Metanephros (tissue), 1 donor: ENCODE measurements around the gene OR52E4. TPM values are rescaled to one million over a fixed set of nuclear protein-coding genes. Genes with fewer than 3 reads are reported as not detected.

Experiments
- total RNA-seq: library from RNA; depleted of rRNA; stranded (reverse); fragments of >200 nt; gene quantifications from one replicate; pipeline ENCODE4 v1.2.3, GENCODE V29; 2014

Gene OR52E4
- total RNA-seq, result not detected

DNA sequence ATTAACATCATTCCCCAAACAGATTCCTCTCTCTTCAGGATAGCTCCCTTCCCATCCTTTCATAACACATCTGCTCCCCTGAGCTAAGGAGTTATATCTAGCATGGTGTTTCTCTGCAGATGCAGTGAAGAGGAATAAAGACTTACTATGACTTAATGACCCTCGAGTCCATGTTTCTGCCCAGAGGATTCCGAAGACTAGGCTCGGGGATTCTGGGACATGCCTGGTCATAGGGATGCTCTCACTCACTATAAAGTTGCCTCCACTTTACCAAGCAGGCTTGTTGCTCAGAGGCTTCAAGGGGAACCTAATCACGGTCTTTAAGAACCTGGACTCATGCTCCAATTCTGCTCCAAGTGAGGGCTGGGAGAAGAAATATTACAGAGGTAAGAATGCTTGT, at the start of gene OR52E4:
Gene OR52E4 (plus strand): TSS at position 301 of the 400 bp plus-strand sequence. CDS start 3,664 bp downstream, outside the sequence.

DNA sequence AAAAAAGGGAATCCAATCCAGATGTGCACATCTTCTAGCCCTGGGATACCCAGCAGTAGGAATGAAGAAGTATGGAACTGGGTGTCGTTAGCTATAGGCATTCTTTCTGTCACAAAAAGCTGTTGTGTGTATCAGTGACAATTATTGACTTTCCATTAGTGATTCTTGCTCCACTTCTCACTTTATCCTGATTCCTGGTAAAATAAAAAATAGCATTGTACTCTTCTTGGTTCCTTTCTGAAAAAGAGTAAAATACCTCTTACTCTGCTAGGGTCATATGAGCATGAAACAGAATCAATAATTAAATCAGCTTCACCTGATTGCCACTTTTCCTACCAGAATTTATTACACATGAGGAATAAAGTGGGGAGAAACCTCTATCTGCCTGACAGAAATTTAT, 38.6 kb upstream of the OR52E4 start, which contains the start of gene OR52E6:
Gene OR52E6 (minus strand): TSS at position 101 of the 400 bp plus-strand sequence. CDS start 0 bp downstream, at position 101.

DNA sequence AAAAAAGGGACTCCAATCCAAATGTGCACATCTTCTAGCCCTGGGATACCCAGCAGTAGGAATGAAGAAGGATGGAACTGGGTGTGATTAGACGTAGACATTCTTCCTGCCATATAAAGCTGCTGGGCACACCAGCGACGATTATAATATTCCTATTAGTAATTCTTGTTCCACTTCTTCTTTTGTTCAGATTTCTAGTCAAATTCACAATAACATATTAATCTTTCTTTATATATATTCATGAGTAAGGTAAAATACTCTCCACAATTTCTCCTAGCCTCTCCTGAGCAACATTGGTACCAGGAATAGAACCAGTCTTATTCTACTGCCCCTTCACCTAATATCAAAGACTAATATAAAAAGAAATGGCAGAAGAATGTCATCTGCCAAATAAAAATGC, 22.8 kb upstream of the OR52E4 start, which contains the start of gene OR52E8:
Gene OR52E8 (minus strand): TSS at position 101 of the 400 bp plus-strand sequence. CDS start 0 bp downstream, at position 101.

DNA sequence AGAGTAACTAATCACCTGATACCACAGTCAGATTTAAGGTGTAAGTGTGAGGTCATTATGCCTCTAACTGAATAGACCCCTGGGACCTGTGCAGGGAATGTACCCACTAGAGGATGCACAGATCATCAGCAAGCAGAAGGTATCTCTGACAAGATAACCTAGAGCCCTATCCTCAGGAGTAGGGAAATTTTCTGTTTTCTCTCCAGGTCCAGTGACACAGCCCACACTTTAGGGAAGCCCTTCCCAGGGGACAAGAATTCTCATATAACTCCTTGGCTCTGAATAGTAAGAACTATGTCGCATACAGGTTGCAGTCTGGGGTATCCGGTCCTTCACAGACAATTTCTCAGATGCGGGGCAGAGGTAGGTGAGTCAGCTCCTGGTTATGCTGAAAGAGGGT, 12.5 kb downstream of the OR52E4 start, which contains the start of gene OR52E5:
Gene OR52E5 (plus strand): TSS at position 301 of the 400 bp plus-strand sequence. CDS start 7,569 bp downstream, outside the sequence.

Other genes starting within 250 kb of the OR52E4 start
- 37.5 TPM for gene TRIM5, start 195.6 kb upstream of the OR52E4 start, total RNA-seq
- gene TRIM22, start 190.8 kb upstream of the OR52E4 start, total RNA-seq, result 22.4 TPM
- not detected for gene OR56B1, start 144.2 kb upstream of the OR52E4 start, total RNA-seq
- not detected for gene OR52N4, start 126.4 kb upstream of the OR52E4 start, total RNA-seq
- gene OR52N5, start 97.3 kb upstream of the OR52E4 start, total RNA-seq, result not detected
- gene OR52N1, start 89.4 kb upstream of the OR52E4 start, total RNA-seq, result not detected
- gene OR52N2, start 71.7 kb upstream of the OR52E4 start, total RNA-seq, result not detected
- not detected for gene OR52E6, start 38.7 kb upstream of the OR52E4 start, total RNA-seq
- not detected for gene OR52E8, start 22.9 kb upstream of the OR52E4 start, total RNA-seq
- gene OR52E5, start 12.6 kb downstream of the OR52E4 start, total RNA-seq, result not detected
- gene OR56A3, start 61.6 kb downstream of the OR52E4 start, total RNA-seq, result not detected
- not detected for gene OR56A5, start 87.9 kb downstream of the OR52E4 start, total RNA-seq
- not detected for gene OR52L1, start 106.4 kb downstream of the OR52E4 start, total RNA-seq
- gene OR56A4, start 126.3 kb downstream of the OR52E4 start, total RNA-seq, result not detected
- gene OR56A1, start 150.1 kb downstream of the OR52E4 start, total RNA-seq, result 0.12 TPM
- not detected for gene OR56B4, start 227.1 kb downstream of the OR52E4 start, total RNA-seq